Stimulated activated CD8-positive, alpha-beta memory T cell treated with anti-CD3 and anti-CD28 coated beads, Interleukin-12 subunit alpha, Interleukin-12 subunit beta, amount 100 ng/mL, for 4 hours (primary cell): ENCODE measurements around the gene COL5A2.

Source experiments
- DNase-seq: peaks from one replicate; pipeline ENCODE4 v3.0.0-alpha.2; 2020; ENCODE audit warnings: low read depth

Gene COL5A2

DNA sequence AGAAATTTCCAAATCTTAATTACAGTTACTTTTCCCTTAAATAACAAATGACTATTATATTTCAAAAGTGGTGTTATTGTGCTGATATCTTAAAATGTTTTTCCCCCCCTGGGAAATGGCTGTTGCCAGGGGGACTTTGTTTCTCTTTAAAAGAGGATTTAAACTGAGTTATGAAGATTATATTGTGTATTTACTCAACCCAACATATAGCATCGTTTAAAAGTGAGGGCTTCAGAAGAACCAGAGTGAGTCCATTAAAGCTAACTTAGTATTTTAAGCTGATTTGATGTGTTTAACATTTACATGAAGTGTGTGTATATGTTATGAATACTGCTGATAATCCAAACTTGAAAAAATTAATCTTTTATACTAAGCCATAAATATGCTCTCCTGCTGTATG, 81.6 kb downstream of the COL5A2 start:
- no peak for DNase-seq

DNA sequence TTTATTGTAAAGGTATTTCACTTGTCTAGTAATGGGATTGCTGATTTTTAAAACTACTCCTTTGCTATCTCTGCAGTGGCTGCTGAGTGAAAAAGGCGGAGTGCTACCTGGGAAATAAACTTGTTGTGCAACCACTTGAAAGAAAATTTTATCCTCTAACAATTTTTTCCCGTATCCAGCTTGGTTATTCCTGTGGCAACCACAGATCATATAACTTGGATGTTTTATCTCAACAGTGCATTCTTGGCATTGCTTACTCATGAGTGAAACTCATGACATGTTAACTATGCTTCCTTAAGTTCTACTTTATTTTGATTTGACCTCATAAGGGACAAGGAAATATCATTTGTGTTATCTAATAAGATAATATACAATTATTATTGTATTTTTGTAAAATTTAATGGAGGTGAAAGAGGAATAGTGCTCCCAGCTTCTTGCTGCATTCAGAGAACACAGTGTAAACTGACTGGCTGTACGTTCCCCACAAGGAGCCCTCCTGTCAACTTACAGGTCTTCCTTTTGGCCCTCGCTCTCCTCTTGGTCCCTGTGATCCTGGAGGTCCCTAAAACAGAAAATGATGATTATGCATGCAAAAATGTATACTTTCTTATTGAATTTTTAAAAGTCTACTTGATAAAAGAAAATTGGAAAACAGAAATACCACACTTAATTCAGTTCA, 82.7 kb downstream of the COL5A2 start:
- no peak for DNase-seq

- no peak for DNase-seq
Measured at GRCh38 chr2:189095101-189095500, 84.5 kb downstream of the COL5A2 start.

- DNase-seq: no peak
Measured at GRCh38 chr2:189092936-189093335, 86.6 kb downstream of the COL5A2 start.

- DNase-seq: no peak
Measured at GRCh38 chr2:189091253-189091652, 88.3 kb downstream of the COL5A2 start.

DNA sequence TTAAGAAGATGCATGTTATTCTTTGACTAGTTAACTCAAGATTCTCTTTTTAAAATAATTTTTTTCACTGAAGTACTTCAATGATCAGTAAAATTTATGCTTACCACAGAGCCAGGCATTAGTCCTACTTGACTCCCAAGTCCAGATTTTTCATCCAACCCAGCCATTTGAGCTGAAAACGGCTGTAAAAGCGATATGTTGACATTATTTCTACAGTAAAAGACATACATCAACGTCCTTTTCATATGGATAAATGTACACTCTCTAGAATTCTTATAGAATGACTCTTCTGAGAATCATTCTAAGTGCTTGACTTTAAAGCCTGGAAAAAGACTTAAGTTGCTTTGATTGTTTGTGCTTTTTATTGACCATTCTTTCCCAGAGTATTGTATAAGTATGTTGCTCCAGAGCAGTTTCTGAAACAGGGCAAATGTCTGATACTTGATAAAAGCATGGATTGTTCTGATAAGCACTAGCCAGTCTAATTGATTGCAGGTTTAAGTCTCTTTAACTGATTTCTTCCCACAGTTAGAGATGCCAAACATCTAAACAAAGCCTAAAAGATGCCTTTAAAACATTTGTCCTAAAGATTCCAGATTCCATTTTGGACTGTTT, 90.9 kb downstream of the COL5A2 start:
- no peak for DNase-seq

- DNase-seq: no peak
Measured at GRCh38 chr2:189086710-189087109, 92.9 kb downstream of the COL5A2 start.

DNA sequence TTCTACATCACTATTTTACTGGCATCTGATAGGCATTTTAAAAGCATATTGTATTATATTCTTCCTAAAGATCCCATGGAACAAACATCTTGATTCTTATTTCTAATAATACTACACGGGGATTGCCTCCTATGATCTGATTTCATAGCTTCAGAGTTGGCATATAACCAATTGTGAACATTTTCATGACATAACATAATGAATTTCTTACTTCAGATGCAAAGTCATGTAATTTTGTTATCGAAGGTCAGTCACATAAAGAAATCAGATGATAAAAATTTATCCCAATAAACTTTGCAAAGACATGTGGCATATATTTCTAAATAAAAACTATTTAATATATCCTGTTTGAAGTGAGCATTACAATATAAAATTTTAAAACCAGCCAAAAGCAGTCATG, 93.3 kb downstream of the COL5A2 start:
- DNase-seq: no peak

DNA sequence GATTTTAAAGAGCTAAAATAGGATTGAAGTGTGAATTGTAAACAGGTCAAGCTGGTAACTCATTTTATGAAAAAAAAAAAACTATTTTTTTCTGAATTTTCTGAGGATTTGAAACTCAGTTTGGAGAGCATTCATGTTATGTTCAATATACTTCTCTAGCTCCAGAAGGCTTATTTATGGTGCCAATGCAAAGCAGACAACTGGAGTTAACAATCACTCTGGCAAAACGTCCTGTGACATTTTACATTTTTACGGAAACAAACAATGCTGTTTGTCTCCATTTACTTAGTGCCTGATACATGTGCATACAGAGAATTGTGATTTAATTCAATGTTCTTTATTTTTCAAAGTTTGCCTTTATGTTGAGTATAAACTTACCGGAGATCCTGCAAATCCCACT, 96.0 kb downstream of the COL5A2 start:
- DNase-seq: no peak

GRCh38 chr2:189083106-189083505, 96.5 kb downstream of the COL5A2 start:
- DNase-seq: no peak

GRCh38 chr2:189082376-189082975, 97.1 kb downstream of the COL5A2 start:
- DNase-seq: no peak

DNA sequence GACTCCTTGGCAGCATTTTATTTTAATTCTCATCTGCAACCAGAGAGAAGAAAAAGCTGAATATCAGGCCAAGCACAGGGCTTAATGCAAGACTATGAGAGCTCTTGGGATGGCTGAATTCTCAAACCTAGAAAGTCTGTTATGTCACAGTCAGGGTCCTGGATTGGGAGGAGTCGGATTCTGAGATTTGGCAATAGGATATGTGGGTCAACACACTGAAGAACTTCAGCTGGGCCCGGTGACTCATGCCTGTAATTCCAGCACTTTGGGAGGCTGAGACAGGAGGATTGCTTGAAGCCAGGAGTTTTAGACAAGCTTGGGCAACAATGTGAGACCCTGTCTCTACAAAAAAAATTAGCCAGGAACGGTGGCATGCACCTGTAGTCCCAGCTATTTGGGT, 103.0 kb downstream of the COL5A2 start:
- DNase-seq: no peak

DNA sequence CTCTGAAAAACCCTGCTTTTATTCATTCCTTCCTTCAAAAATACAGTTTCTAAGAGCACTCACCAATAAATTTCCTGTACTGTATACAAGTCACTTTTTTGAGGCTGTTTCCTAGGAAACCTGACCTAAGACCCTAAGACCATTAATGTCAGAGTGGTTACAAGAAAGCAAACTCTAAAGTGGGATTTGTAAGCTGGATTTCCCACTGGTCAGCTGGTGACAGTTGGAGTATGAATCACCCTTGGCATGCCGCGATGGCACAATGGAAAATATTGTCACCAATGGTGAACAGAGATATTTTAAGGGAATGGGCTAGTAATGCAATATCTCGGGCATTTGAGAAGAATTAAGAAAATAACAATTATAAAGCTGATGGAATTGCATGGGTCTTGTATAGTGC, 103.4 kb downstream of the COL5A2 start:
- DNase-seq: no peak

DNA sequence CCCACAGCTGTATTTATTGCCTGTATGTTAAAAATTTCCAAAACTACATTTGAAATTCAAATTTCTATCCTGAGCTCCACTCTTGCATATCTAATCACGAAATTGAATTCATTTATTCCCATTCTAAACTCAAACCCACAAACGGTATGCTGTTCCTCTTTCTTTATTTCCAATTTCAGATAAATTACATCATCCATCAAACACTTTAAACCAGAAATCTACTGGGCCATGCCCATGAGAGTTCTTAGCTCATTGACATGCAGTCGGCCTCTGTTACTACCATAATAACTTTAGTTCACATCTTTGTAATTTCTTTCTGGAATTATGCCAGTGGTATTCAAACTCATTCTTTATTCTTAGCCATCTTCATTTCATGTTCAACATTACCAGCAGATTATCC, 105.1 kb downstream of the COL5A2 start:
- DNase-seq: no peak

DNA sequence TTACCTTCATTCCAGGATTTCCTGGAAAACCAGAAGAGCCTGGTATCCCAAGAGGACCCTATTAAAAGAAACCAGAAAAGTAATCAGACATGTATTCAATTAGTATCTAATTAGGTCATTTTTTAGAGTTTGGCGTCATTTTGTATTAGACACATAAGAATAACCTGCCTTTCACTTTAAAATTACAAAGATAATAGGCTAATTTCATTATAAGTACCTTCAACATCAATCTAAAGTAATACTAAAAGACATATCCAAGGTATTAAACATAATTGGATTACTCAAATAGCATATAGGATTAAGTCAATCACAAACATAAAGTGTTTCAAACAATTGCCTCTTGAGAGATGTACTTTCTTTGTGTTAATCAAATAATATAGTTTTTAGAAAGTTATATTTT, 107.5 kb downstream of the COL5A2 start:
- no peak for DNase-seq

DNA sequence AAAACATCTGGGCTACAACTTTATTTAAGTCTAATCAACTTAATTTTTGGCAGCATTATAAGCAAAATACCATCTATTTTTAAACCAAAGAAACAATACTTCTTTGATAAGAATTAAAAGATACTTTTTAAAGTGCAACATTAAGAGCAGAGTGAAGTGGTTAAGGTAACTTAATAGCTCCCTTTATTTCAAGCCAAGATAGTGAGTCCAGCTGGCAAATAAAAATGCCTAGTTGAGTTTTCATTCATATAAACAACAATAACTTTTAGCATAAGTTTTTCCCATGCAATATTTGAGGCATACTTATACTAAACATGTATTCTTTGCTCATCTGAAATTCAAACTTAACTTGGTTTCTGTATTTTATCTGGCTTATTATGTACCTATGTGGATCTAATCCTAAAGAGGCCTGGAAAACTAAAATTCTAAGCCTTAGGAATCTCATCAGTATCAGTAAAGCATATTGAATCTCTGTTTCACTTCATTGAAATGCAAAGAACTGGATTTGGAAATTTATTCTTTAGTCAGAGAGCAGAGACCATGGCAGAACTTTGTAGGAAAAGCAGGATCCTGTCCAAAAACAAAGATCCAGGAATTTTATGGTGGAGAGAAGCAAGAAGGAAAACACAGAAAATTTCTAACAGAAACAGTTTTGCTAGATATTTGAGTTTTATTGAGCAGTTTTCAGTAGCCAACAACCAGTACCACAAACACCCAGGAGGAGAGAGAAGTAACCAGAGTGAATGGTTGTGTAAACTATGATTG, 109.5 kb downstream of the COL5A2 start:
- DNase-seq: no peak

DNA sequence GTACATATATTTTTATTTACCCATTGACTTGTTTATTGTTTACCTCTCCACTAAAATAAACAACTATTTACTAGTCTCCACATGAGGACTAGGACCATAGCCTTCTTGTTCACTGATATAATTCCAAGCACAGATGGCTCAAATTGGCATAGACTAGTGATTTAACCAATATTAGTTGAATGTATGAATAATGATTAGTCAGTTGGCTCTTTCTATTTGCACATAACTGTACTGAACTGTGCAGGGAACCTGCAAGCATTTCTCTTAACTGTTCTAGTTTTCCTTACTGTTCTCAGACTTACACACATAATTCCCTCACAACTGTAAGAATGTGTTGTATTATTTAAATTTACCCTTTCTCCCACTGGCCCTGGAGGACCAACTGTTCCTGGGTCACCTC, 113.5 kb downstream of the COL5A2 start:
- DNase-seq: no peak

GRCh38 chr2:189060096-189060642, 119.4 kb downstream of the COL5A2 start:
- no peak for DNase-seq

DNA sequence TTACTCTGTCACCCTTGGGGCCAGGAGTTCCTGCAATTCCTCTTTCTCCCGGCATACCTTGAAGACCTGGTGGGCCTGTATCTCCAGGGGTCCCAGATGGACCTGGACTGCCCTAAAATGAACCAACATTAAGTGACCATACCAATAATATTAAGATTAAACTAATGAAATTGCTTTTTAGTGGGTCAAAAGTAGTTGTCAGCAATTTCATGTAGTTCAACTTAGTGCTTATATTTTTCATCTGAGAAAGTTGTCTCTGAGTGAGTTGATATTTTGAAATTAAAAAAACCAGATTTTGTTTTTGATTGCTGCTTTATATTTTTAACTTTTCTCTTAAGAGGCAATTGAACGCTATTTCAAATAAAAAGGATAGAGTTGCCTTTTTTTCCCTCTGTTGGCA, 122.2 kb downstream of the COL5A2 start:
- DNase-seq: no peak

- DNase-seq: no peak
Measured at GRCh38 chr2:189056200-189057106, 123.1 kb downstream of the COL5A2 start.

- no peak for DNase-seq
Measured at GRCh38 chr2:189050165-189050712, 129.3 kb downstream of the COL5A2 start.
